Hypothalamus (tissue), 51 donors: ENCODE results near the gene RELT.

ENCODE experiments used
- DNase-seq, 51 donors: peaks; one replicate each; lab custom pipeline; 2025; lab: John Stamatoyannopoulos, UW

The RELT gene

DNA sequence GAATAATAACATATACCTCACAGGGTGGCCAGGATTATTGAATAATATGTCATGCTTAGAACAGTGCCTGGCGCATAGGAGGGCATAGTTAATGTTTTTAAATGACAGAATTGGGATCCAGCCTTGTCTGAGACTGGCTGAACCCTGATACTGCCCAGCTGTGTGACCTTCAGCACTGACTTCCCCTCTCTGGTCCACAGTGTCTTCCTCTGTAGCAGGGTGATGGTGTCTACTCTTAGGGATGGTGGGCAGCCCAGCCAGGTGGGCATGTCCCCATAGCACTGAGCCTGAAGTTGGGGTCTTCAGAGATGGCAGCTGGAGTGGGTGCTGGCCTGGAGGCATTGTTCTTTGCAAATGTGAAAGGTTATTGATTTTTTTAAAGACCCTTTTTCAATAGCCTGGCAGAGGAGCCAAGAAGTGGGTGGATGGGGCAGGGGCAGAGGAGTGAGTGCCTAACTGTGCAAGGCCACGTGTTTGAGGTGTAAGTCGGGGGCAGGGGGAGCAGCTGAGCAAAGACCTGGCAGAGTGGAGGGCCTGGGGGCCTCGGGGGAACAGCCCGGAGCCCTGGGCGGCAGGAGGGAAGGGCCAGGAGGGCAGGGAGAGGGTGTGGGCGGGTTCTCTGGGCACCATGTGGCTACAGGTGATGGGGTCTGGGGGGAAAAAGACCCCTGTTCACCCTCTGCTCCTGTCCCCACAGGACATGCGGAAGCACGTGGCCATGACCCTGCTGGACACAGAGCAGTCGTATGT is 29.8 kb upstream of the RELT start:
- no peak for DNase-seq

DNA sequence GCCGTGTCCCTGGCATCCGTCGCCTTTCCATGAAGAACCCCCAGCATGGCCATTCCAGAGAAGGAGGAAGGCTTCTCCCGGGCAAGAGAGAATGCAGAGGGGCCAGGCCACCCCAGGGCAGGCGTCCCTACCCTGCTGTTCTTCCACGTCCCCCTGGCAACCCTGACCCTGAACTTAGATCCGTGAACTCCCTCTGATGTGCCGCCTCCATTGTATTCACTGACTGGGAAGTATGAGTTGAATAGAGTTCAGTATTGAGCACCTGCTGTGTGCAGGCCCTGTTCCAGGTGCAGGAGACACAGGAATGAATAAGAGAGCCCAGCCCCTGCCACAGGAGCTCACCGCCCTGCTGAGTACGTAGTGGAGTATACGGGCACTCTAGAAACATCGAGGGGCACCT is 29.1 kb upstream of the RELT start:
- DNase-seq, result no peak

DNA sequence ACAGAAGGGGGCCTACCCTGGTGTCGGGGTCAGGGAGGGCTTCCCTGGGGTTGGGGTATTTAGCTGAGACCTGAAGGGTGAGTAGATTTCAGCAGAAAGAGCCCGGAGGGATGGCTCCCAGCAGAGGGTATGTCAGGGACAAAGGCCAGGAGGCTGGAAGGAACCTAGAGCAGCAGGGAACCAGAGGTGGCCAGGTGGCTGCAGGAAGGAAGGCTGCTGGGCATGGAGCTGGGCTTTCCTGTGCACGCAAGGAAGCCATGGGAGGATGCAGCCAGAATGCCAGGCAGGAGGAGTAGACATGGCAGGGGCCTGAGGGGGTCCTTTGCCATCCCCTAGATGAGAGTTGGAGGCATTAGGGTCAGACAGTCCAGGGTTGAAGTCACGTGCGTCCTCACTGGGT is 27.4 kb upstream of the RELT start:
- no peak for DNase-seq

DNA sequence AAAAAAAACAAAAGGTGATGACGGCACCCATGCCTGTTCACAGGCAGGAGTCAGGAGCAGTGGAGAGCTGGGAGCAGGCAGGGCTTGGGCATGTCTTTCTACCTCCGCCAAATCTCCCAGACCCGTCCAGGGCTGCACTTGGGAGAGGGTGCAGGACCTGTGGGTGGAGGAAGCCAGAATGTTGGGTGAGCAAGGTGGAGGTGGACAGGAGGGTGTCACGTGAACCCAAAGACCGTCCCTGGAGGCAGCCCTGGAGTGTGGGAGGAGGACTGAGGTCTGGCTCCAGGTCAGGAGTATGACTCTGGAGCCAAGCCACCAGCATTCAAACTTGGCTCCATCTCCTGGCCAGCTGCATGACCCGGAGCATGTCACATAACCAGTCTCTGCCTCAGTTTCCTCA is 26.6 kb upstream of the RELT start:
- DNase-seq, result no peak

DNA sequence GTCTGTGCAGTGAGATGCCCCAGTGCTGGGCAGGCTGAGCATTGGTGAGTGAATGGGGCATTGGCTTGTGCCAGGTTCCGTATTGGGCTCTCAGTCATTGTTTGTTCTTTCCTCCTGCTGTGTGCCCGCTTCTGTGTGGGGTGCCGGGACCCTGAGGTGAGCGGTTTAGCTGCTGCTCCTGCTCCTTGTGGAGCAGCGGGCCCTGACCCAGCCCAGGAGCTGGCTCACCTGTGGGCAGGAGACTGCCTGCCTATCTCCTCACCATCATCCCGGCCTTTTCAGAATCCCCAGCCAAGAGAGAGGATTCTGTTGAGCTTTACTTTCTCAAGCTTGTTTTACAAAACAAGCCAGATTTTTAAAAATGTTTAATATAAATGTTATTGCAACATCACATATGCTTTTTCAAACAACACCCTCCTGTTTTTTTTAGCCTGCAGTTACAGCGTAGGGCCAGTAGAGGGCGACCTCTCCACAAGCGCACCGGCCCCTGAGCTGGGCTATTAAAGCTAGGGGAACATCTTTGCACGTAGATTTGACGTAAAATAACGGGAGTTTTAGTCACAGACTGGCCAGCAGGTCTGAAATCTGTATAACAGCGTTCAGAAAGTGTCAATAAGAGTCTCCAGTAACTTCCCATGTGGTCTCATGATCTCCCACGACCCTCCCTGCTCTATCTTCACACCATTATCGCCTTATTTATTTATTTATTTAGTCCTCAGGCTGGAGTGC is 25.1 kb upstream of the RELT start:
- DNase-seq, result peak in 31 of 51 donors; percentile 6 to 69 (median 29)

- DNase-seq, result no peak
These were observed 22.8 kb upstream of the RELT start for GRCh38 chr11:73353422-73353821.

- no peak for DNase-seq
These were observed 21.1 kb upstream of the RELT start for GRCh38 chr11:73355109-73355508.

- DNase-seq, result no peak
These were observed 19.0 kb upstream of the RELT start for GRCh38 chr11:73356979-73357860.

DNA sequence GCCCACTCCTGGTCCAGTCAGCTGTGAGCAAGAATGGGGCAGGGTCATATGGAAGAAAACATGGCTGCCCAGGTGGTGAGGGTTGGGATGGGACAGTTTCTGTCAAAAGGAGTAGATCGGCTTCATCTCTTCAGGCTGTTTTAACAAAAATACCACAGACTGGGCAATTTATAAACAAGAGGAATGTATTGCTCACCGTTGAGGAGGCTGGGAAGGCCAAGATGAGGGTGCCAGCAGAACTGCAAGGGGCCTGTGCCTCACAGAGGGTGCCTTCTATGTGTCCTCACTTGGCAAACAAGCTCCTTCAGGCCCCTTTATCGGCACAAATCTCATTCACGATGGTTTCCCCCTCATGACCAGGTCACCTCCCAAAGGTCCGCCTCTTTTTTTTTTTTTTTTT is 18.1 kb upstream of the RELT start:
- no peak for DNase-seq

DNA sequence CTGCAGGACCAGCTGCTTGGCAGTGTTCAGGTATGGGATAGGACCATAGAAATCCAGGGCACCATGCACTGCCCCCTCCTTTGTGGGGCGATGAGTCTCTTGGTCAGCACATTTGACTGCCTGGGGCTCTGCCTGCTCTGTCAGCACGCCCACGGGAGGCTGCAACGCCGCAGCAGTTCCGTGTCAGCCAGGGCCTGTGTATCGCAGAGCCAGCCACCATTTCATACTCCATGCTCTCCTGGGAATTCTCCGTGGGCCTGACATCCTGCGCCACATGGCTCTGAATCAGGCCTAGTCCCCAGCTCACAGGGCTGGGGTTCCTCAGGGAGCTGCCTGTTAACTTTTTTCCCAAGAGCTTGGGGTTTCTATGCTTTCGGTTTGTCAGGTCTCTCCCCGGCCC is 16.9 kb upstream of the RELT start:
- no peak for DNase-seq

DNA sequence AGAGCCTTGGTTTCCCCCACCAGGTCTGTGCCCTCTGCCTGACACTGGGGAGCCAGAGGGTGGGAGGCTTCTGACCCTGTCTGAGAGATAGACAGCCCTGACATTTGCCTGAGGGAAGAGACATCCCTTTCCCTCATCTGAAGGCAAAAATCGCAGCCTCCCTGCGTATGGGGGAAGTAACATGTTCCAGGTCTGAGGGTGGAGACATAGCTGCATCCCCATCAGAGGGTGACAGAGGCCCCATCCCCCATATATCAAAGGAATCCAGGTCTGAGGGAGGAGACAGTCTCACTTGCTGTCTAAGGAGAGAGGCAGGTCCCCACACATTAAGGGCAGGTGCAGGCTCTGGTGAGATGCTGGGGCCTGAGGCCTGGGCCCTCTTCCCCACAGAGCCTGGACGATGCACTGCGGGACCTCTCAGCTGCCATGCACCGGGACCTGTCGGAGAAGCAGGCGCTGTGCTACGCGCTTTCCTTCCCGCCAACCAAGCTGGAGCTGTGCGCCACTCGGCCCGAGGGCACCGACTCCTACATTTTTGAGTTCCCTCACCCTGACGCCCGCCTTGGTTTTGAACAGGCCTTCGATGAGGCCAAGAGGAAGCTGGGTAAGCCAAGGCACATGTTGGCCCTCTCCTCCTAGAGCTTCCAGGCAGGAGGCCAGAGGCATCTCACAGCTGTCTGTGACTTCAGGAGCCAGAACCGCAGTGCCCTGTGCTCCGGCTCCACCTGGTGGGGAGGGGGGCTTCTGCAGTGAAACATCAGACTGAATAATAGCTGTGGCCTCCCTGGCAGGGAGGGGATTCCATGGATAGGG is 16.1 kb upstream of the RELT start:
- DNase-seq, result peak in 10 of 51 donors; percentile 18 to 41 (median 24)

- no peak for DNase-seq
These were observed 15.3 kb upstream of the RELT start for GRCh38 chr11:73360743-73361369.

- no peak for DNase-seq
These were observed 14.0 kb upstream of the RELT start for GRCh38 chr11:73361953-73362776.

- DNase-seq, result no peak
These were observed 13.1 kb upstream of the RELT start for GRCh38 chr11:73363147-73363546.

GRCh38 chr11:73365352-73366264 is 10.6 kb upstream of the RELT start:
- DNase-seq, result no peak

GRCh38 chr11:73366265-73366610 is 10.0 kb upstream of the RELT start:
- no peak for DNase-seq

GRCh38 chr11:73366953-73367352 is 9.2 kb upstream of the RELT start:
- no peak for DNase-seq

DNA sequence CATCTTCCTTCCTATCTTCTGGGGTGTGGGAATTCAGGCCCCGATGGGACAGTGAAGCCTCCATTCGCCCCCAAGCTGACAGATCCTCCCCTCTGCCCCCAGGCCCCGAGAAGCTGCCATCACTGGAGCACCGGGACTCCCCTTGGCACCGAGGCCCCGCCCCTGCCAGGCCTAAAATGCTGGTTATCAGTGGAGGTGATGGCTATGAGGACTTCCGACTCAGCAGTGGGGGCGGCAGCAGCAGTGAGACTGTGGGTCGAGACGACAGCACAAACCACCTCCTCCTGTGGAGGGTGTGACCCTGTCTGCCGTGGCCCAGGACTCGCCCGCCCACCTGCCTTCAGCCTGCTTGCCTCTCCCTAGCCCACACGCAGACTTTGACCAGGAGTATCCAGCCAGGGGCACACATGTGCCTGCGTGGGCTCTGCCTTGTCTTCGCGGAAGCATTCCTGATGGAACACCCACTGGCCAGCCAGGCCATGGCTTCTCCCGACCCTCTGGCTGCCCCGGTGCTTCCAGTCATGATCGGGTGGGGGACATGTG is 8.6 kb upstream of the RELT start:
- no peak for DNase-seq
